Trophoblast cell (in vitro differentiated cells and primary cell): Measurements from ENCODE around the gene FABP3.
A peak's percentile ranks its signal among the peaks of the same experiment; 100 is the strongest.

Experiments
- DNase-seq, 2 donors: peaks; one replicate each; pipeline ENCODE4 v3.0.0-alpha.2; 2016
- H2AFZ ChIP-seq: 2 replicates; pipeline ENCODE4 v1.6.1; 2013; ENCODE audit warnings: low read length, moderate library complexity, mild to moderate bottlenecking; ENCODE audit not compliant: insufficient read depth, poor library complexity
- H2AK5ac ChIP-seq: 2 replicates; pipeline ENCODE4 v1.6.1; 2013; ENCODE audit warnings: mild to moderate bottlenecking, low read length
- H2BK120ac ChIP-seq: 2 replicates; pipeline ENCODE4 v1.6.1; 2013; ENCODE audit warnings: low read length, mild to moderate bottlenecking, moderate library complexity; ENCODE audit not compliant: insufficient read depth, poor library complexity
- H2BK12ac ChIP-seq: 2 replicates; pipeline ENCODE4 v1.6.1; 2013; ENCODE audit warnings: mild to moderate bottlenecking, low read length, moderate library complexity
- H2BK5ac ChIP-seq: 2 replicates; pipeline ENCODE4 v1.6.1; 2013; ENCODE audit warnings: low read length, low read depth, moderate library complexity, mild to moderate bottlenecking; ENCODE audit not compliant: poor library complexity
- H3K14ac ChIP-seq: 2 replicates; pipeline ENCODE4 v1.6.1; 2013; ENCODE audit warnings: mild to moderate bottlenecking, low read length
- H3K18ac ChIP-seq: 2 replicates; pipeline ENCODE4 v1.6.1; 2013; ENCODE audit warnings: mild to moderate bottlenecking, low read length
- H3K23ac ChIP-seq: 2 replicates; pipeline ENCODE4 v1.6.1; 2013; ENCODE audit warnings: low read length
- H3K27ac ChIP-seq: 2 replicates; pipeline ENCODE4 v1.5.1; 2013; ENCODE audit warnings: low read depth, mild to moderate bottlenecking, inconsistent platforms, low read length, moderate library complexity
- H3K27me3 ChIP-seq: 2 replicates; pipeline ENCODE4 v1.6.1; 2013; ENCODE audit warnings: inconsistent platforms, mild to moderate bottlenecking, low read length, moderate library complexity; ENCODE audit not compliant: insufficient read depth
- H3K36me3 ChIP-seq, 2 experiments: 1 replicate in 1 of 2; 2 replicates in 1 of 2; pipeline ENCODE4 v1.6.1; 2013; ENCODE audit warnings: low read length in 2 of 2, mild to moderate bottlenecking in 2 of 2, moderate library complexity in 1 of 2; ENCODE audit not compliant: insufficient read depth in 2 of 2, control insufficient read depth in 1 of 2
- H3K4ac ChIP-seq: 2 replicates; pipeline ENCODE4 v1.6.1; 2013; ENCODE audit warnings: low read depth, mild to moderate bottlenecking, low read length, moderate library complexity
- H3K4me1 ChIP-seq, 2 experiments: 1 replicate in 1 of 2; 2 replicates in 1 of 2; pipeline ENCODE4 v1.6.1; 2013; ENCODE audit warnings: low read length in 2 of 2, mild to moderate bottlenecking in 2 of 2, moderate library complexity in 1 of 2; ENCODE audit not compliant: insufficient read depth in 2 of 2, control insufficient read depth in 1 of 2
- H3K4me2 ChIP-seq: 2 replicates; pipeline ENCODE4 v1.6.1; 2013; ENCODE audit warnings: inconsistent platforms, mild to moderate bottlenecking, low read length, moderate library complexity
- H3K4me3 ChIP-seq: 2 replicates; pipeline ENCODE4 v1.5.1; 2013; ENCODE audit warnings: mild to moderate bottlenecking, low read depth, low read length, inconsistent platforms
- H3K79me1 ChIP-seq: one replicate; pipeline ENCODE4 v1.6.1; 2013; ENCODE audit warnings: low read length
- H3K79me2 ChIP-seq: 2 replicates; pipeline ENCODE4 v1.6.1; 2013; ENCODE audit warnings: low read length, mild to moderate bottlenecking; ENCODE audit not compliant: control insufficient read depth, insufficient read depth, poor library complexity
- H3K9ac ChIP-seq: 2 replicates; pipeline ENCODE4 v1.6.1; 2013; ENCODE audit warnings: mild to moderate bottlenecking, low read length
- H3K9me3 ChIP-seq: 2 replicates; pipeline ENCODE4 v1.6.1; 2013; ENCODE audit warnings: low read depth, mild to moderate bottlenecking, control low read depth, inconsistent platforms, low read length; ENCODE audit not compliant: insufficient read depth
- H4K12ac ChIP-seq: 2 replicates; pipeline ENCODE4 v1.6.1; 2013; ENCODE audit warnings: low read depth, mild to moderate bottlenecking, low read length, moderate library complexity
- H4K8ac ChIP-seq: 2 replicates; pipeline ENCODE4 v1.6.1; 2013; ENCODE audit warnings: low read depth, mild to moderate bottlenecking, low read length, moderate library complexity
- H4K91ac ChIP-seq: one replicate; pipeline ENCODE4 v1.6.1; 2013; ENCODE audit warnings: low read depth, mild to moderate bottlenecking, low read length, moderate library complexity
- WGBS: extraction: QIAGEN DNeasy Blood & Tissue Kit; methylation state at CpG from one replicate; pipeline ENCODE4 v1.1.7; 2013; ENCODE audit warnings: missing lambda C conversion rate; ENCODE audit not compliant: insufficient read length, insufficient coverage; ENCODE audit errors: extremely low coverage; 5-methylcytosine and 5-hydroxymethylcytosine counted together

FABP3 gene

DNA sequence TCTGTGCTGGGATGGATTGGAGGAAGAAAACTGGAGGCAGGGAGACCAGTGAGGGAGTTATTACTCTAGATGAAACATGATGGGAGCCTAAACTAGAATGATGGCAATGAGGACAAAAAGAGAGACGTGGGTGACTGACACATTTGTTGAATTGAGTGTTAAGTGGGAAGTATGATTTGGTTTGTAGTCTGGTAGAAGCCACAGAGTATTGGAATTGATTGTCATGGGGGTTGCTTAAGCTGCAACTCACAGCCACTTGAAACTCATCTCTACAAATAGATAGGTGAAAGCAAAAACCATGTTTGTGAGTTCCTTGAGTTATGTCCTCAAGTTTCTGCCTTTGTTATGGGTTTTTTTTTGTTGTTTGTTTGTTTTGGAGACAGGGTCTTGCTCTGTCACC is 28.4 kb downstream of the FABP3 start:
- Histone ChIP-seq H3K14ac (no peak overlapping the region), H4K12ac (no peak overlapping the region), H3K4me1 (peaks cover 4 to 5% of the 10 kb centered on the region in 2 experiments), H3K9ac (no peak overlapping the region), H3K9me3 (no peaks in the 10 kb centered on the region), H3K18ac (no peak overlapping the region), H3K4me3 (no peak overlapping the region), H4K8ac (no peak overlapping the region), H2AK5ac (no peak overlapping the region), H2AFZ (no peak overlapping the region), H3K79me2 (no peaks in the 10 kb centered on the region), H3K23ac (no peak overlapping the region), H2BK5ac (no peak overlapping the region), H3K4ac (no peak overlapping the region), H2BK12ac (no peak overlapping the region), H2BK120ac (no peak overlapping the region), H3K79me1 (no peaks in the 10 kb centered on the region), H3K36me3 (peaks cover 8 to 14% of the 10 kb centered on the region in 2 experiments), H4K91ac (no peak overlapping the region), H3K27ac (no peak overlapping the region), H3K27me3 (no peaks in the 10 kb centered on the region), H3K4me2 (no peak overlapping the region)
- no CpG with 5 or more reads among the region's 1 CpG for WGBS
- no peak for DNase-seq

DNA sequence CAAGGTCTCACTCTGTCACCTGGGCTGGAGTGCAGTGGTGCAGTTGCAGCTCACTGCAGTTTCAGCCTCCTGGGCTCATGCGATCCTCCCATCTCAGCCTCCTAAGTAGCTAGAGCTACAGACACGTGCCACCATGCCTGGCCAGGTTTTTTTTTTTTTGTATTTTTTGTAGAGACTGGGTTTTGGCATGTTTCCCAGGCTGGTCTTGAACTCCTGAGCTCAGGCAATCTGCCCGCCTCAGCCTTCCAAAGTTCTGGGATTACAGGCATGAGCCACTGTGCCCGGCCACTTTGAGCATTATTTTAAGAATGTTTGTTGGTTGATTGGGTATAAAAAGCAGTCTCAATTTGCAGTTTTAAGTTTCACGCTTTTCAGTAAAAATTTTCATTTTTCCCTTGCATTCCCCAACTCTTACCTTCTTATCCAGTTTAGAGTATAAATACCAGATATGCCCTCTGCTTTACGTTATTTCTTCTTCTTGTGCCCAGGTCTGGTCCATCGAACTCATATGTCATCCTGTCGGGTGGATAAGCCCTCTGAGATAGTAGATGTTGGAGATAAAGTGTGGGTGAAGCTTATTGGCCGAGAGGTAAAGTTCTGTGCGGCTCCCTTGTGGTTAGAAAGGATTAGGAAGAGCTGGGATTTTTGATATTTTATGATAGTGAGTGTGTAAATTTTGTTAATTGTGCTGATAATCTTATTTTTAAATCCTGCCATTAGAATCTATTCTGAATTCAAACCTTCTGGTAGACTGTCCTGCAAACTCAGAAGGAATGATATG is 36.0 kb downstream of the FABP3 start:
- no peak overlapping the region for H3K14ac ChIP-seq
- H3K36me3 ChIP-seq, result peaks cover 4 to 5% of the 10 kb centered on the region in 2 experiments
- no peak overlapping the region for H3K4me2 ChIP-seq
- no peak overlapping the region for H4K8ac ChIP-seq
- H3K27me3 ChIP-seq, result no peaks in the 10 kb centered on the region
- H3K27ac ChIP-seq, result no peak overlapping the region
- H4K91ac ChIP-seq, result no peak overlapping the region
- no peak for DNase-seq
- no peaks in the 10 kb centered on the region for H3K4me1 ChIP-seq
- H2BK120ac ChIP-seq, result no peak overlapping the region
- H3K9ac ChIP-seq, result no peak overlapping the region
- no peaks in the 10 kb centered on the region for H3K79me1 ChIP-seq
- H3K18ac ChIP-seq, result no peak overlapping the region
- H2BK12ac ChIP-seq, result no peak overlapping the region
- H2AK5ac ChIP-seq, result no peak overlapping the region
- H3K79me2 ChIP-seq, result no peaks in the 10 kb centered on the region
- no peak overlapping the region for H2AFZ ChIP-seq
- no peak overlapping the region for H3K23ac ChIP-seq
- no peak overlapping the region for H3K4me3 ChIP-seq
- no peak overlapping the region for H4K12ac ChIP-seq
- H3K4ac ChIP-seq, result no peak overlapping the region
- WGBS, result no CpG with 5 or more reads among the region's 10 CpGs
- no peak overlapping the region for H2BK5ac ChIP-seq
- H3K9me3 ChIP-seq, result no peaks in the 10 kb centered on the region

DNA sequence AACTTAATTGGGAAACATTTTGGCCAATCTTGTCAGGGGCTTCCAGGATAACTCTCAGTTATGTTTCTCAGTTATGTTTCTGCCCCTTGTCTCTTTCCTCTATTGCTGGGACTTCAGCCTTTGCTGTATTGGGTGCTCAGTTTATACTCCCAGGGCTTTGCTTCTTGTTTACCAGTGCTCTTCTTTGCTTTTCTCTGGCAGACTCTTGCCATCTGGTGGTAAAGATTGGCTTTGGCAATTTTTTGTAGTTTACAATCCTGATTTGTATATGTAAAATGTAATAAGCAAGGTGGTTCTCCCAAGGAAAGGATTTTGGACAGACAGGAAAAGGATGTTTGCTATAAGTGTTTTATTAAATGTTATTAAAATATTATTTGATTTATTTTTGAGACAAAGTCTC is 37.9 kb downstream of the FABP3 start:
- H2AFZ ChIP-seq, result no peak overlapping the region
- H3K14ac ChIP-seq, result no peak overlapping the region
- H3K27ac ChIP-seq, result no peak overlapping the region
- no peaks in the 10 kb centered on the region for H3K79me1 ChIP-seq
- peaks cover 4% of the 10 kb centered on the region in 2 experiments for H3K36me3 ChIP-seq
- no peak overlapping the region for H2BK12ac ChIP-seq
- no peaks in the 10 kb centered on the region for H3K79me2 ChIP-seq
- H3K4me2 ChIP-seq, result no peak overlapping the region
- H2BK120ac ChIP-seq, result no peak overlapping the region
- H3K9ac ChIP-seq, result no peak overlapping the region
- no peak overlapping the region for H3K23ac ChIP-seq
- no peak overlapping the region for H3K4me3 ChIP-seq
- no peak overlapping the region for H4K8ac ChIP-seq
- H3K4ac ChIP-seq, result no peak overlapping the region
- no peak overlapping the region for H2BK5ac ChIP-seq
- no peak overlapping the region for H2AK5ac ChIP-seq
- peak in 1 of 2 donors; percentile 67 for DNase-seq
- no peak overlapping the region for H4K12ac ChIP-seq
- no peaks in the 10 kb centered on the region for H3K4me1 ChIP-seq
- no peak overlapping the region for H3K18ac ChIP-seq
- no peaks in the 10 kb centered on the region for H3K9me3 ChIP-seq
- no peak overlapping the region for H4K91ac ChIP-seq
- no peaks in the 10 kb centered on the region for H3K27me3 ChIP-seq

DNA sequence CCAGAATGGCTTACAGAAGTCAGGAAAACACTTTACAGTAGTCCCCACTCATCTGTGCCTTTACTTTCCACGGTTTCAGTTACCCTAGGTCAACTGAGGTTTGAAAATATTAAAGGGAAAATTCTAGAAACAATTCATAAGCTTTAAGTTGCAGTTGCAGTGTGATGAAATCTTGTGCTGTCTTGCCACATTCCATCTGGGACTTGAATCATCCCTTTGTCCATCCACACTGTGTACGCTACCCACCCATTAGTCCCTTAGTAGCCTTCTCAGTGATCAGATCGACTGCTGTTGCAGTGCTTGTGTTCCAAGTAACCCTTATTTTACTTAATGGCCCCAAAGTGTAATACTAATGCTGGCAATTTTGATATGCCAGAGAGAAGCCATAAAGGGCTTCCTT is 45.5 kb downstream of the FABP3 start:
- Histone ChIP-seq H3K4me2 (no peak overlapping the region), H3K4ac (no peak overlapping the region), H3K27me3 (no peaks in the 10 kb centered on the region), H3K9me3 (no peaks in the 10 kb centered on the region), H3K23ac (no peak overlapping the region), H2BK5ac (no peak overlapping the region), H3K79me1 (no peaks in the 10 kb centered on the region), H2AK5ac (no peak overlapping the region), H4K91ac (peak overlapping the region; percentile 43), H2BK12ac (no peak overlapping the region), H3K79me2 (no peaks in the 10 kb centered on the region), H3K36me3 (peaks cover 9% of the 10 kb centered on the region in 2 experiments), H3K18ac (no peak overlapping the region), H2BK120ac (no peak overlapping the region), H3K14ac (no peak overlapping the region), H3K9ac (no peak overlapping the region), H3K4me3 (no peak overlapping the region), H3K4me1 (no peaks in the 10 kb centered on the region), H2AFZ (no peak overlapping the region), H3K27ac (no peak overlapping the region), H4K12ac (no peak overlapping the region), H4K8ac (no peak overlapping the region)
- WGBS, result no CpG with 5 or more reads among the region's 3 CpGs
- peak; percentile 5 to 71 for DNase-seq
